ENCODE measurements around the gene RNF126.

Gene RNF126

DNA sequence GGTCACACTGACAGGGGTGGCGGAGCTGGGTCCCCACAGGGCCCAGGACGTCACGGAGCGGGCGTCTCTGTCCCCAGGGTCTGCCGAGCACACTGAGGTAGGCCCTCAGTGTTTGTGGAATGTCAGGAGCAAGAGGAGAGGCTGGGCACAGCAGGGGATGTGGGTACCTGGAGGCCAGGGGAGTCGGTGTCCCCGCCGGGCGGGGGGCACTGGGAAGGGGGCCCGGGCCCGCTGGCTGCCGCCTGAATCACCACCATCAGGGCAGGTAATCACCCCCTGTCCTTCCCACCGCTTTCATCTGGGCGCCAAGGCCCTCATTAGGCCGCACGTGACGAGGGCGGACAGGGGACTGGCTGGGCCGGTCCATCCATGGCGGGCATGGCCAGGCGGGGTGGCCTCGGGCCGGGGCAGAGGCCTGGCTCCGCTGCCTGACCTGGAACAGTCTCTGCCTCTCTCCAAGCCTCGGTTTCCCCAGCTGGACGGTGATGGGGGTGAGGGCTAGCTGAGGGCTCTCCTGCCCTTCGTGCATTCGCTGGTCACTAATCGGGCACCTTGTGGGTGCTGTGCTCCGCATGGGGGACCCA is 22.3 kb downstream of the RNF126 start:
- FAIRE-seq (no peak), DNase-seq (ENCODE audit: insufficient read length, low spot score) (no peak)
- no peak for TF ChIP-seq CTCF (IDR thresholded peaks at IDR 0.05; ENCODE audit: insufficient read depth, missing control alignments)

DNA sequence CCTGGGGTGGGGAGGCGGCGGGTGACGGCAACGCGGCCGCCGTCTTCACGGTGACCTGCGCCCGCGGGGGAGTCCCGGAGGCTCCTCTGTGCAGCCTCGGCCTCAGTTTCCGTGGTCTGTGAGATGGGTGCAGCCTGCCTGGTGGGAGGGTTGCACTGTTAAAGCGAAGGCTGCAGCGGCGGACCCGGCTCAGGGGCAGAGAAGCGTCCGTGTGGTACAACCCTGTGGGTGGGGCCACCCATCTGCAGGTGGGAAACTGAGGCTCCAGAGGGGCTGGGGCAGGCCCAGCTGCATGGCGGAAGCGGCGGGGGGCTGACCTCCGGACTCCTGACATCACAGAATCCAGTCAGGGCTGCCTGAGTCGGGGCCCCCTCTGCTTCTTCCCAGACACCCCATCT is 22.9 kb downstream of the RNF126 start:
- TF ChIP-seq CTCF (IDR thresholded peaks at IDR 0.05; ENCODE audit: insufficient read depth, missing control alignments): no peak
- FAIRE-seq: no peak

GRCh38 chr19:639253-640160 is 23.5 kb downstream of the RNF126 start, which contains the start of gene FGF22:
Gene FGF22 (plus strand): TSS chr19:639879. CDS start chr19:639926, 47 bp downstream.
- no peak for TF ChIP-seq CTCF (IDR thresholded peaks at IDR 0.05; ENCODE audit: insufficient read depth, missing control alignments)
- no peak for FAIRE-seq
- DNase-seq (ENCODE audit: insufficient read length, low spot score): peak; percentile 97

More for the DNA sequence above, 22.9 kb downstream of the RNF126 start:
- no peak for DNase-seq (ENCODE audit: insufficient read length, low spot score)

DNA sequence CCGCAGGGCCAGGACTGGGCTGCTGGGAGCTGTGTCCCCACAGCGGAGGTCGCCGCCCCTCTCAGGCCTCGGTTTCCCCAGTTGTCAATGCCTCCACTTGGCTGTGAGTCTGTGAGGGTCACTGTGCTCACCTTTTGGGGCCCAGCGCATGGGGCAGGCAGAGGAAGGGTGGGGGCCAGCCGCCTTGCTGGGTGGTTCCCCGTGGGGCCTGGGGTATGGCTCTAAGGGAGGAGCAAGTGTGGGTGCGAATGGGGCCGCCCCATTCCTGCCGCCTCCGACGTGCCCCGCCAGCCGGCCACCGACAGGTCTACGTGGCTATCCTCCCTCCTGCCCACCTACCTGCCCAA is 24.1 kb downstream of the RNF126 start:
- FAIRE-seq (no peak), DNase-seq (ENCODE audit: insufficient read length, low spot score) (no peak)
- TF ChIP-seq CTCF (IDR thresholded peaks at IDR 0.05; ENCODE audit: insufficient read depth, missing control alignments): no peak

DNA sequence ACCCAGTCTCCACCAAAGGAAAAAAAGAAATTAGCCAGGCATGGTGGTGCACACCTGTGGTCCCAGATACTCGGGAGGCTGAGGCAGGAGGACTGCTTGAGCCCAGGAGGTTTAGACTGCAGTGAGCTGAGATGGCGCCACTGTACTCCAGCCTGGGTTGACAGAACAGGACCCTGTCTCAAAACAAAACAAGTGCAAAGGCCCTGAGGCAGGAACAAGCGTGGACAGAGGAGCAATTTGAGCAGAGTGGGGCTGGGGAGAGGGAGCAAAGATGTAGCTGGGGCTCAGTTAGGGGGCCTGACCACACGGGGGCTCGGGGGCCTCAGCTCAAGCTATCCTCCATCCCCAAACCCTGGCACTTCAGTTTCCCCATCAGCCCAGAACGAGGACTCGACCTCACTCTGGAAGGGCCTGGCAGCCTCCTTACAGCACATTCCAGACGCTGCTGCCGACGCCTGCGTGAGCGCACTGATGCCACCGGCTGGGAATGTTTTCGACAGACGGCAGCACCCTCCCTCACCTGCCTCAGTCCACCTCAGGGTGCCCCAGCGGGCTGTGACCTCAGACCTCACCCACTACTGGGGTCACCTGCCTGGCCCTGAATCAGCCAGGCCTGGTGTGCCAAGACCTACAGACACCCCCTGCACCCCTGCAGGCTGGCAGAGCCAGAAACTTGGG is 27.9 kb downstream of the RNF126 start:
- DNase-seq (ENCODE audit: insufficient read length, low spot score) (no peak), FAIRE-seq (no peak)
- no peak for TF ChIP-seq CTCF (IDR thresholded peaks at IDR 0.05; ENCODE audit: insufficient read depth, missing control alignments)

GRCh38 chr19:633786-634639 is 29.0 kb downstream of the RNF126 start:
- no peak for TF ChIP-seq CTCF (IDR thresholded peaks at IDR 0.05; ENCODE audit: insufficient read depth, missing control alignments)
- DNase-seq (ENCODE audit: insufficient read length, low spot score): no peak
- FAIRE-seq: no peak
